ENCODE results near the gene FHIT.

DNA sequence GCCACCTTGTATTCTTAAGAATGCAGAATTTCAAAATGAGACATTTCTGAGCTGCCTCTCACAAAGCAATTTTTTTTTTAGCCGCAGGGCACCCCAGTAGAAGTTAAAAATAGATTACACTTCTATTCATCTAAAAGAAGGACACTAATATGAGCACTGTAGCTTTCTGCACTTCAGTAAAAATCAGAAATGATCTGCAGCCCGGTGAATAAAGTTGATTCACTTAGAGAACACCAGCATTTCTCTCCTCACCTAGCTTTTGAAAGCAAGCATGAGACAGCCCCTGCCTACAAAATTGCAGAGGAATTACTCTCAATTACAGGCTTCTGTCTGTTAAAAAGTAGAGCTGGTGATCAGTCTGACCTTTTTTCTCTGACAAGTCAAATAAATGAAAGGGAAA lies 1062.4 kb downstream of the FHIT start:
- TF ChIP-seq, protein P1, sequence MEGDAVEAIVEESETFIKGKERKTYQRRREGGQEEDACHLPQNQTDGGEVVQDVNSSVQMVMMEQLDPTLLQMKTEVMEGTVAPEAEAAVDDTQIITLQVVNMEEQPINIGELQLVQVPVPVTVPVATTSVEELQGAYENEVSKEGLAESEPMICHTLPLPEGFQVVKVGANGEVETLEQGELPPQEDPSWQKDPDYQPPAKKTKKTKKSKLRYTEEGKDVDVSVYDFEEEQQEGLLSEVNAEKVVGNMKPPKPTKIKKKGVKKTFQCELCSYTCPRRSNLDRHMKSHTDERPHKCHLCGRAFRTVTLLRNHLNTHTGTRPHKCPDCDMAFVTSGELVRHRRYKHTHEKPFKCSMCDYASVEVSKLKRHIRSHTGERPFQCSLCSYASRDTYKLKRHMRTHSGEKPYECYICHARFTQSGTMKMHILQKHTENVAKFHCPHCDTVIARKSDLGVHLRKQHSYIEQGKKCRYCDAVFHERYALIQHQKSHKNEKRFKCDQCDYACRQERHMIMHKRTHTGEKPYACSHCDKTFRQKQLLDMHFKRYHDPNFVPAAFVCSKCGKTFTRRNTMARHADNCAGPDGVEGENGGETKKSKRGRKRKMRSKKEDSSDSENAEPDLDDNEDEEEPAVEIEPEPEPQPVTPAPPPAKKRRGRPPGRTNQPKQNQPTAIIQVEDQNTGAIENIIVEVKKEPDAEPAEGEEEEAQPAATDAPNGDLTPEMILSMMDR (conservative IDR thresholded peaks at IDR 0.05; ENCODE audit: low read depth, low read length) = no peak
- TF ChIP-seq EZH2phosphoT487 (IDR thresholded peaks at IDR 0.05; ENCODE audit: borderline replicate concordance, low read length) = no peak

All from PC-3 (cell line).